Thoracic aorta (tissue), 2 donors: ENCODE measurements around the gene PDLIM7. TPM values are rescaled to one million over a fixed set of nuclear protein-coding genes. Genes with fewer than 3 reads are reported as not detected.

ENCODE experiments used
- ATAC-seq: fragments of 150-250 bp; one replicate; pipeline ENCODE4 v1.8.0; 2017; ENCODE audit warnings: low read depth; ENCODE audit not compliant: insufficient number of reproducible peaks, low FRiP score
- DNase-seq: peaks from one replicate; pipeline ENCODE4 v3.0.0-alpha.2; 2020; ENCODE audit warnings: low spot score
- H3K27ac ChIP-seq, 2 donors: fragments of 200-600 bp; sonication (generic); 1 replicate in 1 of 2; 2 replicates in 1 of 2; pipeline ENCODE4 v1.5.1; 2016; ENCODE audit warnings: mild to moderate bottlenecking in 2 of 2, moderate library complexity in 2 of 2
- H3K27me3 ChIP-seq: fragments of 200-600 bp; sonication (generic); replicated peaks from 2 replicates; pipeline ENCODE4 v1.6.0; 2016; ENCODE audit warnings: mild to moderate bottlenecking; ENCODE audit not compliant: insufficient read depth
- H3K36me3 ChIP-seq: fragments of 200-600 bp; sonication (generic); one replicate; pipeline ENCODE4 v1.5.1; 2016
- H3K4me1 ChIP-seq, 2 donors: fragments of 200-600 bp; sonication (generic); 1 replicate in 1 of 2; 2 replicates in 1 of 2; pipeline versions ENCODE4 v1.5.1 to v1.6.0; 2016; ENCODE audit warnings: low read depth in 2 of 2, mild to moderate bottlenecking in 1 of 2; ENCODE audit not compliant: control insufficient read depth in 1 of 2
- H3K4me3 ChIP-seq: fragments of 200-600 bp; sonication (generic); 2 replicates; pipeline ENCODE4 v1.5.1; 2016; ENCODE audit warnings: mild to moderate bottlenecking
- H3K9me3 ChIP-seq: fragments of 200-600 bp; sonication (generic); 2 replicates; pipeline ENCODE4 v1.5.1; 2016
- total RNA-seq, 2 donors: library from RNA; depleted of rRNA; stranded (reverse); fragments of >200 nt; gene quantifications; one replicate each; pipeline versions ENCODE4 v1.1.0 to v1.2.3, GENCODE V29; 2016
- TF ChIP-seq, protein P1 (sequence below): fragments of 200-600 bp; sonication (generic); IDR thresholded peaks from one replicate; pipeline ENCODE4 v1.5.1; 2019; ENCODE audit warnings: antibody characterized with exemption

Gene PDLIM7
- total RNA-seq, 2 donors from 2014 or later, result 626 to 891 TPM

DNA sequence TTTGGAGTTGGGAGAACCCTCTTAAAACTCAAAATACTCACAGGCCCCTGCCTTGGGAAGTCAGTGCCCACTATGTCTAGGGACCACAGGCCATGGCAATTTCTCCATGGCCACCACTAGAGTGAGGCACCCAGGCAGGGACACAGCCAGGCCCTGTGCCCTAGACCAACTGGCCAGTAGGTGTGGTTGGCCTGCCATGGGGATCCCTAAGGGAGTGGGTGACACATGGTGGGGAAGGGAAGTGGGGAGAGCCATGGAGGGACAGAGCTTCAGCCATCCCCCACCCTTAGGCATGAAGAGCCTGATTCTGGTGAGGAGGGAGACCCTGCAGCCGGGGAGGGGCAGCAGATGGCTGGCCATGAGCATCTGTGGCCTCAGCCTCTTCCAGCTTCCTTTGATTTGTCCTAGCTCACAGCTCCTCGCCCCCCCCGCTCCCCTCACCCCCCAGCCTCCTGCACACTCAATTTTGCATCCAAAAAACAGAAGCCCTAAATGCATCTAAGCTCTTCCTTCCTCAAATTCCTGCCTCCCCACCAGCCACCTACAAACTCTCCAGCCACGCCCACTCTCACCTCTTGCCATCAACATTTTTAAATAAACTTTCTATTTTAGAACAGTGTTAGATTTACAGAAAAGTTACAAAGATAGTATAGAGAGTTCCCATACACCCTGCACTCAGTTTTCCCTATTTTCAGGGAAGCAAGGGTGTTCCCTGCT is 22.4 kb downstream of the PDLIM7 start:
- peak overlapping the region; percentile 65 to 77 for H3K27ac ChIP-seq
- no peaks in the 10 kb centered on the region for H3K27me3 ChIP-seq
- no peaks in the 10 kb centered on the region for H3K36me3 ChIP-seq
- no peak overlapping the region for H3K4me3 ChIP-seq
- no peaks in the 10 kb centered on the region for H3K9me3 ChIP-seq
- ATAC-seq (no peak), DNase-seq (no peak)
- TF ChIP-seq, protein P1, sequence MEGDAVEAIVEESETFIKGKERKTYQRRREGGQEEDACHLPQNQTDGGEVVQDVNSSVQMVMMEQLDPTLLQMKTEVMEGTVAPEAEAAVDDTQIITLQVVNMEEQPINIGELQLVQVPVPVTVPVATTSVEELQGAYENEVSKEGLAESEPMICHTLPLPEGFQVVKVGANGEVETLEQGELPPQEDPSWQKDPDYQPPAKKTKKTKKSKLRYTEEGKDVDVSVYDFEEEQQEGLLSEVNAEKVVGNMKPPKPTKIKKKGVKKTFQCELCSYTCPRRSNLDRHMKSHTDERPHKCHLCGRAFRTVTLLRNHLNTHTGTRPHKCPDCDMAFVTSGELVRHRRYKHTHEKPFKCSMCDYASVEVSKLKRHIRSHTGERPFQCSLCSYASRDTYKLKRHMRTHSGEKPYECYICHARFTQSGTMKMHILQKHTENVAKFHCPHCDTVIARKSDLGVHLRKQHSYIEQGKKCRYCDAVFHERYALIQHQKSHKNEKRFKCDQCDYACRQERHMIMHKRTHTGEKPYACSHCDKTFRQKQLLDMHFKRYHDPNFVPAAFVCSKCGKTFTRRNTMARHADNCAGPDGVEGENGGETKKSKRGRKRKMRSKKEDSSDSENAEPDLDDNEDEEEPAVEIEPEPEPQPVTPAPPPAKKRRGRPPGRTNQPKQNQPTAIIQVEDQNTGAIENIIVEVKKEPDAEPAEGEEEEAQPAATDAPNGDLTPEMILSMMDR, result no peak
- H3K4me1 ChIP-seq, result peaks cover 34 to 79% of the 10 kb centered on the region in 2 donors

DNA sequence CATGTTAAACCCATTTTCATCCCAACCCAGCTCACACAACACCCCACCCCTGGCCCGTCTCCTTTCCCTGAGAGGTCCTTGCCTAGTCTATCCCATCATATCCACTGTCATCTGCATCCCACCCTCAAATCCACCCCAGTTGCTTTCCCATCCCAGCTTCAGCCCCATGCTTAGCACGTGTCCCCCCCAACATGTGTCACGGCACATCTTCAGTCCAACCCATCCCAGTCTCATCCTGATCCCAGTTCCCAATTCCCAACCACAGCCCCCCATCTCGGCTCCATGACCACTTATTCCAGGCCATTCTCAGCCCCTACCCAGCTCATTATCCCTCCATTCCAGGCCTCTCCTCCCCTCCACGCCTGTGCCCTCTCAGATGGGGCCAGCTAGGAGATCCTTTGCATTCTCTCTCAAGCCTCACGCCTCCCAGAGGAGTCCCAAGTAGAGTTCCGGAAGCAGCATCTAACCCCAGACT is 23.4 kb downstream of the PDLIM7 start:
- Histone ChIP-seq H3K36me3 (no peaks in the 10 kb centered on the region), H3K27me3 (no peaks in the 10 kb centered on the region), H3K4me1 (peaks cover 28 to 79% of the 10 kb centered on the region in 2 donors), H3K9me3 (no peaks in the 10 kb centered on the region), H3K27ac (peak overlapping the region; percentile 65 to 77), H3K4me3 (peak overlapping the region; percentile 87)
- ATAC-seq, result no peak
- no peak for DNase-seq
- TF ChIP-seq, protein P1, result no peak

DNA sequence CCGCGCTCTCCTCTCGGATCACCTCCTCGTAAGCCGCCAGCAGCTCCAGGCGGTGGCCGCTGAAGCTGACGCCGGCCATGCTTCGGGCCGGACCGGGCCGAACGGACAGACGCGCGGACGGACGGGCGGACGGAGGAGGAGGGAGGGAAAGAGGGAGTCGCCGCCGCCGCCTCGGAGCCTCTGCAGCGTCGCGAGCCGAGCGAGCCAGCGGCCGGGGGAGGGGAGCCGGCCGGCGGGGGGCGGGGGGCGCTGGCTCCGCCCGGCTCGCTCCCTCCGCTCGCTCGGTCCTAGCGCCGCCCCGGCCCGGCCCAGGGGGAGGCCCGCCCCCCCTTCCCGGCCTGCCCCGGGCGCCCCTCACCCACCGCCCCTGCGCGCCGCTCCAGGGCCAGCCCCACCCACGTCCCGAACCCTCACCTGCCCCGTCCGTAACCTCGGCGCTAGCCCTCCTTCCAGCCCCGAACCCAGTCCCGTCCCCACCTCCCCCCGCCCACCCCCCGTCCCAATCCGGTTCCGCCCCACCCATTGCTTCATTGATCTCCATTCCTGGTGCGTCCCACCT is 23.9 kb downstream of the PDLIM7 start, which contains the start of gene DBN1:
Gene DBN1 (minus strand): TSS at position 192 of the 559 bp plus-strand sequence. CDS start 113 bp downstream, at position 79.
- no peaks in the 10 kb centered on the region for H3K27me3 ChIP-seq
- peak; percentile 1 for ATAC-seq
- H3K9me3 ChIP-seq, result no peaks in the 10 kb centered on the region
- H3K4me1 ChIP-seq, result peaks cover 23 to 79% of the 10 kb centered on the region in 2 donors
- H3K36me3 ChIP-seq, result no peaks in the 10 kb centered on the region
- peak within 1 kb of the TSS; percentile 73 to 78 for H3K27ac ChIP-seq
- H3K4me3 ChIP-seq, result peak within 1 kb of the TSS; percentile 87
- no peak for DNase-seq
- TF ChIP-seq, protein P1, result no peak

DNA sequence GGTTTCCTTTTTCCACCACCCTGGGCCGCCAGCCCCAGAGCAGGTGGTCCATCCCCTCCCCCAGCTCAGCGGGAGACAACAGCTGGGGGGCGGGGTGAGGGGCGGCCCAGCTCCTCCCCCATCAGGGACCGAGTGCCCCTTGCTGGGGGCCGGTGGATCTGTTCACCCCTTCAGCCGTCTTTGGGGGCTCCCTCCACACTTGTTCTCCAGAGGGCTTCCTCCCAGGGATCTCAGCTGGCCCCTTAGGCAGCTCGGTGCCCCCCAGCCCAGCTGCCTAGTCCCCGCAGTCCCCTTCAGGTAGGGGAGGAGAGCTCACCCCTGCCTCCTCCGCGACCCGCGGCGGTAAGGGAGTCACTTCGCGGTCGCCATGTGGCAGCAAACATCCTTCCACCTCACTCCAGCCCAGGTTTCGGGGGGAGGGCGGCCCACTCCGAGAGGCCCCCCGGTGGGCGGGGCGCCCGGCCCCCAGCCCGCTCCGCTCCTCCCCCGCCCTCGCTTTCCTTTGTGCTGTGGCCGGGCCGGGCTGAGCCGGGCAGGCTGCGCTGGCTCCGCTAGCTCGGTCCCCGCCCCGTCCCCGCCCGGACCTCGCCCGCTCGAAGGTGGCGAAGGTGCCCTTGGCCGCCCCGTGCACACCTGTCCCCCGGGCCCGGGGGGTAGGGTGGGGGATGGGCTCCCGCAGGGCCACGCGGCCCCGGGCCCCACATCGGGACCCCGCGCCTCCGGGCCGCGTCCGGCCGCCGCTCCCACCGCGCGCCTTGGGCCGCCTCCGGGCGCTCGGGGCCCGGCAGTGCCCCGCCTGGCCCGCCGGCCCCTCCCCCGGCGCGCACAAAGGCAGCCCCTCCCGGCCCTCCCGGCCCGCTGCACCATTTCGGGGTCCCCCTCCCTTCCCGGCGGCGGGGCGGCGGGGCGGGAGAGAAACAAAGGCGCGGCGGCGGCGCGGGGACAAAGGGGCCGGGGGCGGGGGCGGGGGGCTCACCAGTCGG is 24.7 kb downstream of the PDLIM7 start:
- Histone ChIP-seq H3K4me3 (peak overlapping the region; percentile 87), H3K27ac (peak overlapping the region; percentile 73 to 78), H3K4me1 (peaks cover 23 to 73% of the 10 kb centered on the region in 2 donors), H3K36me3 (no peaks in the 10 kb centered on the region), H3K9me3 (no peaks in the 10 kb centered on the region), H3K27me3 (no peaks in the 10 kb centered on the region)
- TF ChIP-seq, protein P1, result no peak
- no peak for DNase-seq
- ATAC-seq, result no peak
